DMS53 treated with DMSO at 0.1 percent for 48 hours (cell line): ENCODE data around the gene DQX1.

Experiments
- DNase-seq: peaks from one replicate; lab custom pipeline; 2025; ENCODE audit not compliant: unreplicated experiment; lab: John Stamatoyannopoulos, UW

Gene DQX1

GRCh38 chr2:74533464-74533863 lies 7.4 kb upstream of the DQX1 start:
- DNase-seq = no peak

- DNase-seq = peak; percentile 32
Observed at GRCh38 chr2:74532222-74532621, 6.2 kb upstream of the DQX1 start.

- no peak for DNase-seq
Observed at GRCh38 chr2:74531666-74532065, 5.6 kb upstream of the DQX1 start.

- peak; percentile 18 for DNase-seq
Observed at GRCh38 chr2:74530239-74531187, 4.5 kb upstream of the DQX1 start.

GRCh38 chr2:74529357-74530238 lies 3.6 kb upstream of the DQX1 start, which contains the start of the genes AUP1 and HTRA2:
TSS of gene AUP1 (minus strand) at chr2:74529706. CDS start at chr2:74529629, 77 bp downstream.
TSS of gene HTRA2 (plus strand) at chr2:74529933. CDS start at chr2:74530007, 74 bp downstream.
- peak; percentile 98 for DNase-seq

GRCh38 chr2:74528600-74529356 lies 2.7 kb upstream of the DQX1 start:
- DNase-seq = no peak

- DNase-seq = no peak
Observed at GRCh38 chr2:74527741-74528140, 1.7 kb upstream of the DQX1 start.

GRCh38 chr2:74526649-74527230 lies 709 bp upstream of the DQX1 start:
- no peak for DNase-seq

GRCh38 chr2:74524955-74525716 lies 895 bp downstream of the DQX1 start:
- DNase-seq = no peak

- no peak for DNase-seq
Observed at GRCh38 chr2:74524005-74524404, 2.0 kb downstream of the DQX1 start.

- DNase-seq = no peak
Observed at GRCh38 chr2:74522516-74522915, 3.5 kb downstream of the DQX1 start.

GRCh38 chr2:74516650-74517049 lies 9.4 kb downstream of the DQX1 start:
- DNase-seq = no peak

GRCh38 chr2:74515981-74516633 lies 9.9 kb downstream of the DQX1 start:
- DNase-seq = peak; percentile 52

- no peak for DNase-seq
Observed at GRCh38 chr2:74515271-74515980, 10.6 kb downstream of the DQX1 start.

- DNase-seq = no peak
Observed at GRCh38 chr2:74514368-74515270, 11.4 kb downstream of the DQX1 start, which contains the start of gene TLX2. TSS of gene TLX2 (plus strand) at chr2:74514450. CDS start at chr2:74514807, 357 bp downstream.

- no peak for DNase-seq
Observed at GRCh38 chr2:74513605-74514367, 12.2 kb downstream of the DQX1 start.
